Measurements from ENCODE around the gene PLCB1. TPM values are rescaled to one million over a fixed set of nuclear protein-coding genes. Genes with fewer than 3 reads are reported as not detected.

Gene PLCB1
- total and polyA plus RNA-seq, 2 donors (not counting 1 experiment from before 2014, with no cell fraction given), result 13.4 to 23.3 TPM

DNA sequence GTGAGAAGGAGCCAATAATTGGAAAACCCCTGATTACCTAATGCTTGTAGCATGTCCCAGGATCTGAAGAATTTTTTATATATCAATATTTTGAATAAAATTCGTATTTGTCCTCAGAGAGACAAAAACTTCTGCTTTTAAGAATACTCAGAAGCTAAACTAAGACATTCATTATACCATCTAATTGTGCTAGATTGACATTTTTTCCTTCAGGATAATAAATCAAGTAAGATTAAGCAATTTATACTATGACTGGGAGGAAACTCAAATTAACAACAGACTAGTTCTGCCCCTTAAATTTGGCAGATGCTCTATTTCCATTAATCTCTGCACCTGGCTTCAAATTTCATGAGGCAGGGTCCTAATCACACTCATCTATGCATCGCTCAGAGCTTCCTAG, 291.4 kb downstream of the PLCB1 start:
- no peak overlapping the region for H2AFZ ChIP-seq (ENCODE audit: low read length)
- no peaks in the 10 kb centered on the region for H3K27me3 ChIP-seq (ENCODE audit: control insufficient read depth, insufficient read depth, low read length)
- no peak for TF ChIP-seq EZH2 (IDR thresholded peaks at IDR 0.05; ENCODE audit: low read length, missing control alignments)
- TF ChIP-seq, protein P1, sequence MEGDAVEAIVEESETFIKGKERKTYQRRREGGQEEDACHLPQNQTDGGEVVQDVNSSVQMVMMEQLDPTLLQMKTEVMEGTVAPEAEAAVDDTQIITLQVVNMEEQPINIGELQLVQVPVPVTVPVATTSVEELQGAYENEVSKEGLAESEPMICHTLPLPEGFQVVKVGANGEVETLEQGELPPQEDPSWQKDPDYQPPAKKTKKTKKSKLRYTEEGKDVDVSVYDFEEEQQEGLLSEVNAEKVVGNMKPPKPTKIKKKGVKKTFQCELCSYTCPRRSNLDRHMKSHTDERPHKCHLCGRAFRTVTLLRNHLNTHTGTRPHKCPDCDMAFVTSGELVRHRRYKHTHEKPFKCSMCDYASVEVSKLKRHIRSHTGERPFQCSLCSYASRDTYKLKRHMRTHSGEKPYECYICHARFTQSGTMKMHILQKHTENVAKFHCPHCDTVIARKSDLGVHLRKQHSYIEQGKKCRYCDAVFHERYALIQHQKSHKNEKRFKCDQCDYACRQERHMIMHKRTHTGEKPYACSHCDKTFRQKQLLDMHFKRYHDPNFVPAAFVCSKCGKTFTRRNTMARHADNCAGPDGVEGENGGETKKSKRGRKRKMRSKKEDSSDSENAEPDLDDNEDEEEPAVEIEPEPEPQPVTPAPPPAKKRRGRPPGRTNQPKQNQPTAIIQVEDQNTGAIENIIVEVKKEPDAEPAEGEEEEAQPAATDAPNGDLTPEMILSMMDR (conservative IDR thresholded peaks at IDR 0.05 in 1 of 2, IDR thresholded peaks at IDR 0.05 in 1 of 2; ENCODE audit: low read depth in 1 of 2, low read length in 2 of 2), result no peak
- H3K9ac ChIP-seq (ENCODE audit: insufficient read depth, low read length), result no peak overlapping the region
- H3K4me1 ChIP-seq (ENCODE audit: control insufficient read depth, extremely low read depth, insufficient read depth, low read length), result no peaks in the 10 kb centered on the region
- H3K79me2 ChIP-seq (ENCODE audit: control insufficient read depth, insufficient read depth, low read length), result no peaks in the 10 kb centered on the region
- no peak overlapping the region for H3K4me3 ChIP-seq (replicated peaks in 1 of 4; ENCODE audit: control extremely low read depth in 1 of 4, insufficient read depth in 1 of 4, low read depth in 3 of 4, low read length in 4 of 4)
- no peaks in the 10 kb centered on the region for H3K36me3 ChIP-seq (ENCODE audit: control insufficient read depth, insufficient read depth, low read length)
- H4K20me1 ChIP-seq (ENCODE audit: control insufficient read depth, extremely low read depth, insufficient read depth, low read length), result no peaks in the 10 kb centered on the region
- no peak overlapping the region for H3K4me2 ChIP-seq (ENCODE audit: extremely low read depth, insufficient read depth, low read length)
- no peak overlapping the region for H3K27ac ChIP-seq (ENCODE audit: insufficient read depth, low read length)
- H3K9me3 ChIP-seq (ENCODE audit: control insufficient read depth, insufficient read depth, low read depth, low read length), result no peaks in the 10 kb centered on the region
- DNase-seq (ENCODE audit: low read depth in 2 of 2), result no peak

DNA sequence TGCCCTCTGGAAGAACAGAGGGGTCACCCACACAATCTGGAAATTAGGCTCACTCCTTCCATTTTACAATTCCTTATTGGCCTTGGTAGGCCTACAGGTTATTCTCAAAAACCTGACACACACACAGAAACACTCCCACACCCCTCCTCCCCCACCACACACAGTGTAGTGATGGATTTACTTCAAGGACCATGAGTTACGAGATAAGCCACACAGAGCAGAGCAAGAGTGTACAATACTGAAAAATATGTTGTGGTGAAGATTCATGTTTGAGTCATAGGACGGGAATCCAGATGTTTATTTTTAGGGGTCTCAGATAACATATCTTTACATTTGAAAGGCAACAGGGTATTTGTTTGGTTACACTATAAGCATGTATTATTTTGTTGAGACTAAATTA, 291.9 kb downstream of the PLCB1 start:
- Histone ChIP-seq H3K4me3 (replicated peaks in 1 of 4; ENCODE audit: control extremely low read depth in 1 of 4, insufficient read depth in 1 of 4, low read depth in 3 of 4, low read length in 4 of 4) (no peak overlapping the region), H4K20me1 (ENCODE audit: control insufficient read depth, extremely low read depth, insufficient read depth, low read length) (no peaks in the 10 kb centered on the region), H3K9ac (ENCODE audit: insufficient read depth, low read length) (no peak overlapping the region), H3K9me3 (ENCODE audit: control insufficient read depth, insufficient read depth, low read depth, low read length) (no peaks in the 10 kb centered on the region), H3K27ac (ENCODE audit: insufficient read depth, low read length) (no peak overlapping the region), H2AFZ (ENCODE audit: low read length) (no peak overlapping the region), H3K4me2 (ENCODE audit: extremely low read depth, insufficient read depth, low read length) (no peak overlapping the region), H3K4me1 (ENCODE audit: control insufficient read depth, extremely low read depth, insufficient read depth, low read length) (no peaks in the 10 kb centered on the region), H3K79me2 (ENCODE audit: control insufficient read depth, insufficient read depth, low read length) (no peaks in the 10 kb centered on the region), H3K27me3 (ENCODE audit: control insufficient read depth, insufficient read depth, low read length) (no peaks in the 10 kb centered on the region), H3K36me3 (ENCODE audit: control insufficient read depth, insufficient read depth, low read length) (no peaks in the 10 kb centered on the region)
- peak; percentile 47 to 84 for DNase-seq (ENCODE audit: low read depth in 2 of 2)
- TF ChIP-seq, protein P1 (conservative IDR thresholded peaks at IDR 0.05 in 1 of 2, IDR thresholded peaks at IDR 0.05 in 1 of 2; ENCODE audit: low read depth in 1 of 2, low read length in 2 of 2), result no peak
- TF ChIP-seq EZH2 (IDR thresholded peaks at IDR 0.05; ENCODE audit: low read length, missing control alignments), result no peak

DNA sequence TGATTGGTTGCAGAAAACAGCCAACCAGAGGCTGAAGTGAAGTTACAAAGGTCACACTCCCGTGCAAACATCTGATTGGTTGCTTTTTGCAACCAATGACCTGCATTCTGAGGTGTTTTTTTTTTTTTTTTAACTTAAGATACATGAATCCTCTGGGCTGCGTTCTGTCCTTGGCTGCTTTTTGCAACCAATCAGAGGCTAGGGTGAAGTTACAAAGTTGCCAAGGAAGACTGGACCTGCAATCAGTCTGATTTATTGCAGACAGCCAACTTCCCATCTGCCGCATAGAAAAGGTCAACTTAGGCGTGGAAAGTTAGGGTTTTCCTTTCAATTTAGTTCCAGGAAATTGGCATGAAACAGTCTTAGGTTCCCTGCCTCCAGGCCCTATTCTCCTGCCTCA, 292.9 kb downstream of the PLCB1 start:
- H3K9ac ChIP-seq (ENCODE audit: insufficient read depth, low read length), result no peak overlapping the region
- no peak overlapping the region for H2AFZ ChIP-seq (ENCODE audit: low read length)
- H3K4me2 ChIP-seq (ENCODE audit: extremely low read depth, insufficient read depth, low read length), result no peak overlapping the region
- no peaks in the 10 kb centered on the region for H3K36me3 ChIP-seq (ENCODE audit: control insufficient read depth, insufficient read depth, low read length)
- H4K20me1 ChIP-seq (ENCODE audit: control insufficient read depth, extremely low read depth, insufficient read depth, low read length), result no peaks in the 10 kb centered on the region
- H3K4me3 ChIP-seq (replicated peaks in 1 of 4; ENCODE audit: control extremely low read depth in 1 of 4, insufficient read depth in 1 of 4, low read depth in 3 of 4, low read length in 4 of 4), result no peak overlapping the region
- TF ChIP-seq EZH2 (IDR thresholded peaks at IDR 0.05; ENCODE audit: low read length, missing control alignments), result no peak
- TF ChIP-seq, protein P1 (conservative IDR thresholded peaks at IDR 0.05 in 1 of 2, IDR thresholded peaks at IDR 0.05 in 1 of 2; ENCODE audit: low read depth in 1 of 2, low read length in 2 of 2), result no peak
- H3K27ac ChIP-seq (ENCODE audit: insufficient read depth, low read length), result no peak overlapping the region
- no peak for DNase-seq (ENCODE audit: low read depth in 2 of 2)
- no peaks in the 10 kb centered on the region for H3K27me3 ChIP-seq (ENCODE audit: control insufficient read depth, insufficient read depth, low read length)
- H3K9me3 ChIP-seq (ENCODE audit: control insufficient read depth, insufficient read depth, low read depth, low read length), result no peaks in the 10 kb centered on the region
- H3K4me1 ChIP-seq (ENCODE audit: control insufficient read depth, extremely low read depth, insufficient read depth, low read length), result no peaks in the 10 kb centered on the region
- H3K79me2 ChIP-seq (ENCODE audit: control insufficient read depth, insufficient read depth, low read length), result no peaks in the 10 kb centered on the region
